ENCODE results near the gene CAB39. TPM values are rescaled to one million over a fixed set of nuclear protein-coding genes. Genes with fewer than 3 reads are reported as not detected.

CAB39 gene
- 86.2 TPM for total RNA-seq
- long read RNA-seq, transcript CAB39-201 (9 exons, 3,826 nt) = major isoform, 215 of 250 reads
- long read RNA-seq, partial matches to known transcripts = 19 of 250 reads
- long read RNA-seq, other reads (novel, unspliced or antisense) = 11 of 250 reads

- DNase-seq (peak; percentile 95), ATAC-seq (peak; percentile 95)
- intact Hi-C loops (cut with micrococcal nuclease) = loop anchor here (10.0 kb wide), 1 partner anchor 82 kb away; no protein-coding TSS in a partner anchor
These were observed at the start of gene CAB39 for GRCh38 chr2:230712443-230713330. CAB39 (plus strand) TSS chr2:230712842; CDS start chr2:230760002, 47,160 bp downstream.

DNA sequence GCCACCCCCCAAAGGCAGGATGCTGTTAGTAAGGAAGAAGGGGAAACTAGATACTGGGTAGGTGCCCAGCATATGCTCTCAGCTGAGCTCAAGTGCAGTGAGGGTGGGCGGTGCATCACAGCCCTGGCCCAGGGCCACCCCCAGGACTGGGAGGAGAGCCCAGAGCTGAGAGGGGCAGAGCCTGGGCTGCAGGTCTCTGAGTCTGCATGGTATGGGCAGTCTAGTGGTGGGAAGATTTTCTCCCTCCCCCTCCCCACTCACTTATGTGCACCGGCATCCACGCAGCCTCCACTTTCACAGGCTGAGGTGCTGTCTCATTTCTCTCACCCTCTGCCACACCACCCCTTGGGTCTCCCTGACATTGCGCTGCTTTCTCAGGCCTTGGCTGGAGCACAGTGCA, 48.5 kb upstream of the CAB39 start:
- intact Hi-C loops (cut with micrococcal nuclease) = no loop called here
- peak; percentile 83 for DNase-seq
- ATAC-seq = peak; percentile 77

- DNase-seq (no peak), ATAC-seq (no peak)
- intact Hi-C loops (cut with micrococcal nuclease) = no loop called here
These were observed 47.8 kb upstream of the CAB39 start for GRCh38 chr2:230664844-230665243.

GRCh38 chr2:230665263-230665691, 47.4 kb upstream of the CAB39 start:
- intact Hi-C loops (cut with micrococcal nuclease) = no loop called here
- DNase-seq (no peak), ATAC-seq (no peak)

DNA sequence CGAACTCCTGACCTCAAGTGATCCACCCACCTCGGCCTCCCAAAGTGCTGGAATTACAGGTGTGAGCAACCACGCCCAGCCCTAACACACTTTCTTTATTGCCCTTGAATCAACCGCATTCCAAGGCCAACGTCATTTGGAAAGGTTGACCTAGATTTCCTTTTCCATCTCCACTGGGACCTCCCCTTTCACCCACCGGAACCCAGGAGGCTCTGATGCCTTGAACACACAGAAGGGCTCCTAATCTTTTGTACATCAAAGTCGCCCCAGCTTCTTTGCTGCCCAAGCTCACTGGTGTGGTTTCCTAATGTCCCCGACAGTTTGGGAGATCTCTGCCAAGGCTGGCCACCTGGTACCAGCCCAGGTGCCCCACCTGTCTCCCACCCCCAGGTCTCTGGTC, 46.2 kb upstream of the CAB39 start:
- DNase-seq = no peak
- intact Hi-C loops (cut with micrococcal nuclease) = no loop called here
- no peak for ATAC-seq

GRCh38 chr2:230666885-230667712, 45.5 kb upstream of the CAB39 start:
- no peak for DNase-seq
- ATAC-seq = peak; percentile 42
- intact Hi-C loops (cut with micrococcal nuclease) = no loop called here

DNA sequence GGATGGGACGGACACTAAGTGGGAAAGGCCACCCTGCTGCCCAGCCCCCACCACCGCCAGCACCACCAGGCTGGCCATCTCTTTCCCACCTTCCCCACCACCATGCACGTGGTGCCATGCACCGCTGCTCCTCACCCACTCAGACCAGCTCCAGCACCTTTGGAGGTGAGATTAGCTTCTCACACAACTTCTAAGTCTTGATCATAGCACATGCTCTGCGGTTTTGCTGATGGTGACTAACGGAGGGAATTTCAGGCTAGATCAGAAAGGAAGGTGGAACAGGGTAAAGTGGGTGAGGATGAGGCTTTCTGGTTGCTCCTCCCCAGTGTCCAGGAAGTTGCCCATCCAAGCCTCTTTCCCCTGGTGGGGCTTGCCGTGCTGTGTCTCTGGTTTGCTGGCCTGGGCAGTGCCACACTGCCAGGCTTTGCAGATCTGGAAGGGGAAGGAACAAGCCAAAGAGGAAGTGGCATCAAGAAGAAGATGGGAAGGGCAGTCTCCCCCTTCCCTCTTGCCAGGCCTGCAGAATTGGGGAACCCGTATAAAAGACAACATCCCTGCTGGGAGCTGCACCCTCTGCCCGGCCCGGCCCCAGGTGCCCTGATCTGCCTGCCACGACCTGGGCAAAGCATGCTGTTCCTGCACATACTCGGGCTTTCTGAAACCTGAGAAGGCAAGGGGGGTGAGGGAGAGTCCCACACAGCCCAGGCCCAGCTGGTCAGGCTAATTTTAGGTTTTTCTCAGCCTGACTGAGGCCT, 44.3 kb upstream of the CAB39 start:
- intact Hi-C loops (cut with micrococcal nuclease) = no loop called here
- DNase-seq (peak; percentile 64), ATAC-seq (peak; percentile 85)

DNA sequence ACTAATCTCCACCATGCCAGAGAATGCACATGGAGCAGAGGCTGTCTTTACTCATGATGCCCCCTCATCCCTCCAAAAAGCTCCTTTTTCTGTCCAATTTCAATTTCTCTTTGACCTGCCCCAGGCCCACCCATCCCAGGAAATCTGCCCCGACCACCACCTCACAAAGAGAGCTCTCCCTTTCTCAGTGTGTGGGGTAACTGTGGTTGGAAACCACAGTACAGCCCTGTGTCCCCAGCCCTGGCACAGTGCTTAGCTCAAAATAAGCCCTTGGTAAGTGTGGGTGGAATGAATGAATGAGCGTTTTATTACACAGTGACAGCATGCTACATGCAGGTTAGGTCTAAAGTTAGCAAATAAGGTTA, 43.7 kb upstream of the CAB39 start:
- DNase-seq (no peak), ATAC-seq (peak; percentile 11)
- intact Hi-C loops (cut with micrococcal nuclease) = no loop called here

DNA sequence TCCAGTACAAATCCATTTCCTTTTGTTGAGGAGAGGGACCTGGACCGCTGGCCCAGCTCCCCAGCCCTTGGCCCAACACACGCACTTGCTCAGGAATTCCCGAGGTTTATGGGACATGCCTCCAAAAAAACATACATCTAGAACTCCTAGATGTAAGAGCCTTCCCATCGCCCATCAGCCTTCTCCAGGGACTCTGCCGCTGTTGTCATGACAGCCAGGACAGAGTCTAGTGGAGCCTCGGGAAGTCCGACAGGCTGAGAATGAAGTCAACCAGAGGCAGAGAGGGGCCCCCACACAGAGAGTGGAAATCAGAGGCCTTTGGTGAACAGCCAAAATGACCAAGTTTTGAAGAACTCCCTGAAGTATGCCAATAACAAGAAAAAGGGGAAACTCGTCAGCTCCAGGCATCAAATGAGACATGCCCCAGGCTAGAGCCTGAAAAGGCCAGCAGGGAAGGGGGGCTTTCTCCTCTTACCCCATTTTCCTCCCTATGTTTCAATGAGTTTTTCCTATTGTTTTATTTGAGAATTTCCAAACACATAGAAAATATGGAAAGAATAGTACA, 43.2 kb upstream of the CAB39 start:
- intact Hi-C loops (cut with micrococcal nuclease) = no loop called here
- ATAC-seq (no peak), DNase-seq (no peak)

DNA sequence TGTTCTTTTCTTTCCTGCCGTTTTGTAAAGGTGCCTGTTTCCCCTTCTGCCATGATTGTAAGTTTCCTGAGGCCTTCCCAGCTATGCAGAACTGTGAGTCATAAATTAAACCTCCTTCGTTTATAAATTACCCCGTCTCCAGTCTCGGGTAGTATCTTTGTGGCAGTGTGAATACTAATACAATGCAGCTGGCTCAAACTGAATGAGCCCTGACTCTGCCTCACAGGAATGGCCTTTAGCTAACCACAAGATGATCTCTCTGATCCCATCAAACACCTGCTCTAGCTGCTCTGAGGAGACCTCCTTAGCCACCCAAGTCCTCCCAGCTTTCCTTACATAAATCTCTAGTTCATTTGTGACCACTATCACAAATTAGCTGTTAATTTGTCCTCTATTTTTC, 41.5 kb upstream of the CAB39 start:
- intact Hi-C loops (cut with micrococcal nuclease) = no loop called here
- DNase-seq (no peak), ATAC-seq (no peak)

GRCh38 chr2:230672836-230673235, 39.8 kb upstream of the CAB39 start:
- no peak for DNase-seq
- intact Hi-C loops (cut with micrococcal nuclease) = no loop called here
- ATAC-seq = no peak

GRCh38 chr2:230674401-230674800, 38.2 kb upstream of the CAB39 start:
- DNase-seq (no peak), ATAC-seq (no peak)
- intact Hi-C loops (cut with micrococcal nuclease) = no loop called here

- no peak for DNase-seq
- intact Hi-C loops (cut with micrococcal nuclease) = no loop called here
- no peak for ATAC-seq
These were observed 37.5 kb upstream of the CAB39 start for GRCh38 chr2:230674966-230675672.

GRCh38 chr2:230676546-230676945, 36.1 kb upstream of the CAB39 start:
- ATAC-seq = no peak
- intact Hi-C loops (cut with micrococcal nuclease) = no loop called here
- no peak for DNase-seq

- DNase-seq (no peak), ATAC-seq (no peak)
- intact Hi-C loops (cut with micrococcal nuclease) = no loop called here
These were observed 35.3 kb upstream of the CAB39 start for GRCh38 chr2:230677201-230677946.

GRCh38 chr2:230678018-230678417, 34.6 kb upstream of the CAB39 start:
- intact Hi-C loops (cut with micrococcal nuclease) = no loop called here
- ATAC-seq = no peak
- DNase-seq = no peak

- ATAC-seq (no peak), DNase-seq (no peak)
- intact Hi-C loops (cut with micrococcal nuclease) = no loop called here
These were observed 34.2 kb upstream of the CAB39 start for GRCh38 chr2:230678451-230678850.

Data from left ventricle myocardium superior (tissue), 1 donor.